ENCODE data around the gene NNT. TPM values are rescaled to one million over a fixed set of nuclear protein-coding genes. Genes with fewer than 3 reads are reported as not detected.
"Not testable (repeated sequence)": the region's sequence is repeated elsewhere in the genome, so short reads cannot be mapped to it uniquely, and the experiment has no call there.

The NNT gene
- total RNA-seq, 1 donor, result 94.8 TPM

GRCh38 chr5:43588842-43589241 lies 14.1 kb upstream of the NNT start:
- Histone ChIP-seq H3K4me2 (ENCODE audit: insufficient read depth, low read length) (no peak overlapping the region), H2AFZ (ENCODE audit: low read length) (no peak overlapping the region), H3K27me3 (ENCODE audit: insufficient read depth, low read length) (no peaks in the 10 kb centered on the region), H4K20me1 (ENCODE audit: insufficient read depth, low read length) (no peaks in the 10 kb centered on the region), H3K27ac (ENCODE audit: low read depth, low read length) (no peak overlapping the region), H3K9me3 (ENCODE audit: low read depth, low read length) (no peaks in the 10 kb centered on the region), H3K4me1 (ENCODE audit: insufficient read depth, low read length) (no peaks in the 10 kb centered on the region), H3K36me3 (ENCODE audit: insufficient read depth, low read length) (no peaks in the 10 kb centered on the region), H3K79me2 (ENCODE audit: insufficient read depth, low read length) (no peaks in the 10 kb centered on the region), H3K4me3 (ENCODE audit: insufficient read depth, low read length) (no peak overlapping the region)
- TF ChIP-seq CTCF (IDR thresholded peaks at IDR 0.05; ENCODE audit: extremely low read depth, low read depth, low read length), result no peak
- no peak for DNase-seq (ENCODE audit: insufficient read length, low spot score, missing footprints)

- no peak overlapping the region for H3K4me2 ChIP-seq (ENCODE audit: insufficient read depth, low read length)
- H4K20me1 ChIP-seq (ENCODE audit: insufficient read depth, low read length), result no peaks in the 10 kb centered on the region
- H3K4me1 ChIP-seq (ENCODE audit: insufficient read depth, low read length), result no peaks in the 10 kb centered on the region
- no peaks in the 10 kb centered on the region for H3K9me3 ChIP-seq (ENCODE audit: low read depth, low read length)
- TF ChIP-seq CTCF (IDR thresholded peaks at IDR 0.05; ENCODE audit: extremely low read depth, low read depth, low read length), result no peak
- DNase-seq (ENCODE audit: insufficient read length, low spot score, missing footprints), result no peak
- no peaks in the 10 kb centered on the region for H3K27me3 ChIP-seq (ENCODE audit: insufficient read depth, low read length)
- no peak overlapping the region for H2AFZ ChIP-seq (ENCODE audit: low read length)
- no peaks in the 10 kb centered on the region for H3K36me3 ChIP-seq (ENCODE audit: insufficient read depth, low read length)
- H3K79me2 ChIP-seq (ENCODE audit: insufficient read depth, low read length), result no peaks in the 10 kb centered on the region
- no peak overlapping the region for H3K27ac ChIP-seq (ENCODE audit: low read depth, low read length)
- H3K4me3 ChIP-seq (ENCODE audit: insufficient read depth, low read length), result no peak overlapping the region
These were observed 13.7 kb upstream of the NNT start for GRCh38 chr5:43589310-43589709.

- Histone ChIP-seq H3K9me3 (ENCODE audit: low read depth, low read length) (no peaks in the 10 kb centered on the region), H3K27ac (ENCODE audit: low read depth, low read length) (no peak overlapping the region), H2AFZ (ENCODE audit: low read length) (no peak overlapping the region), H4K20me1 (ENCODE audit: insufficient read depth, low read length) (no peaks in the 10 kb centered on the region), H3K79me2 (ENCODE audit: insufficient read depth, low read length) (no peaks in the 10 kb centered on the region), H3K27me3 (ENCODE audit: insufficient read depth, low read length) (no peaks in the 10 kb centered on the region), H3K4me2 (ENCODE audit: insufficient read depth, low read length) (no peak overlapping the region), H3K4me1 (ENCODE audit: insufficient read depth, low read length) (no peaks in the 10 kb centered on the region), H3K4me3 (ENCODE audit: insufficient read depth, low read length) (no peak overlapping the region), H3K36me3 (ENCODE audit: insufficient read depth, low read length) (no peaks in the 10 kb centered on the region)
- no peak for TF ChIP-seq CTCF (IDR thresholded peaks at IDR 0.05; ENCODE audit: extremely low read depth, low read depth, low read length)
- no peak for DNase-seq (ENCODE audit: insufficient read length, low spot score, missing footprints)
These were observed 12.3 kb upstream of the NNT start for GRCh38 chr5:43590700-43591099.

GRCh38 chr5:43592363-43592762 lies 10.6 kb upstream of the NNT start:
- Histone ChIP-seq H3K4me2 (ENCODE audit: insufficient read depth, low read length) (no peak overlapping the region), H2AFZ (ENCODE audit: low read length) (no peak overlapping the region), H4K20me1 (ENCODE audit: insufficient read depth, low read length) (no peaks in the 10 kb centered on the region), H3K36me3 (ENCODE audit: insufficient read depth, low read length) (no peaks in the 10 kb centered on the region), H3K9me3 (ENCODE audit: low read depth, low read length) (no peaks in the 10 kb centered on the region), H3K4me1 (ENCODE audit: insufficient read depth, low read length) (no peaks in the 10 kb centered on the region), H3K4me3 (ENCODE audit: insufficient read depth, low read length) (no peak overlapping the region), H3K27ac (ENCODE audit: low read depth, low read length) (no peak overlapping the region), H3K27me3 (ENCODE audit: insufficient read depth, low read length) (no peaks in the 10 kb centered on the region), H3K79me2 (ENCODE audit: insufficient read depth, low read length) (no peaks in the 10 kb centered on the region)
- TF ChIP-seq CTCF (IDR thresholded peaks at IDR 0.05; ENCODE audit: extremely low read depth, low read depth, low read length), result no peak
- no peak for DNase-seq (ENCODE audit: insufficient read length, low spot score, missing footprints)

GRCh38 chr5:43598927-43599326 lies 4.1 kb upstream of the NNT start:
- not testable (repeated sequence) for H3K4me2 ChIP-seq (ENCODE audit: insufficient read depth, low read length); H3K27me3 ChIP-seq (ENCODE audit: insufficient read depth, low read length)

More at GRCh38 chr5:43598927-43599326, 4.1 kb upstream of the NNT start:
- not testable (repeated sequence) for DNase-seq (ENCODE audit: insufficient read length, low spot score, missing footprints); H3K9me3 ChIP-seq (ENCODE audit: low read depth, low read length); H3K4me3 ChIP-seq (ENCODE audit: insufficient read depth, low read length); H3K27ac ChIP-seq (ENCODE audit: low read depth, low read length); H3K4me1 ChIP-seq (ENCODE audit: insufficient read depth, low read length); H2AFZ ChIP-seq (ENCODE audit: low read length); H3K36me3 ChIP-seq (ENCODE audit: insufficient read depth, low read length); H4K20me1 ChIP-seq (ENCODE audit: insufficient read depth, low read length)
- H3K79me2 ChIP-seq (ENCODE audit: insufficient read depth, low read length), result peaks cover 24% of the 10 kb centered on the region
